MCF 10A (cell line): ENCODE results near the gene SEMG2. TPM values are rescaled to one million over a fixed set of nuclear protein-coding genes. Genes with fewer than 3 reads are reported as not detected.

Experiments
- BruUV-seq: library from RNA; stranded (reverse); fragments of 400-500 nt; replicated peaks from 2 replicates; lab custom pipeline; 2021; lab: Mats Ljungman, UMichigan
- CTCF ChIA-PET: fragments of 300-600 bp; sonication (Branson Sonifier 250); formaldehyde crosslinking; extraction: SDS; loops from one replicate; lab custom pipeline; 2021; ENCODE audit warnings: antibody characterized with exemption, inconsistent platforms; lab: Yijun Ruan, JAX
- POLR2A ChIA-PET: fragments of 300-600, 350-650 bp; sonication (Branson Sonifier 250); formaldehyde crosslinking; extraction: SDS; loops from one replicate; lab custom pipeline; 2020; ENCODE audit warnings: antibody characterized with exemption, inconsistent platforms; lab: Yijun Ruan, JAX
- DNase-seq: peaks from one replicate; pipeline ENCODE4 v3.0.0-alpha.2; 2018; ENCODE audit not compliant: unreplicated experiment
- H3K27ac Mint-ChIP-seq: one replicate; pipeline ENCODE4 v1.8.0; 2022; ENCODE audit warnings: mild to moderate bottlenecking, low read depth, mixed read lengths; ENCODE audit not compliant: unreplicated experiment
- H3K27me3 Mint-ChIP-seq: one replicate; pipeline ENCODE4 v1.8.0; 2022; ENCODE audit warnings: mixed read lengths; ENCODE audit not compliant: insufficient read depth, unreplicated experiment
- H3K36me3 Mint-ChIP-seq: one replicate; pipeline ENCODE4 v1.8.0; 2022; ENCODE audit warnings: mild to moderate bottlenecking, moderate library complexity, mixed read lengths; ENCODE audit not compliant: insufficient read depth, unreplicated experiment
- H3K4me1 Mint-ChIP-seq: one replicate; pipeline ENCODE4 v1.8.0; 2022; ENCODE audit warnings: mixed read lengths; ENCODE audit not compliant: insufficient read depth, unreplicated experiment
- H3K4me3 Mint-ChIP-seq: one replicate; pipeline ENCODE4 v1.8.0; 2022; ENCODE audit warnings: mild to moderate bottlenecking, moderate library complexity, mixed read lengths; ENCODE audit not compliant: unreplicated experiment
- H3K9me3 Mint-ChIP-seq: one replicate; pipeline ENCODE4 v1.8.0; 2022; ENCODE audit warnings: mixed read lengths; ENCODE audit not compliant: unreplicated experiment
- intact Hi-C: fragments of 100-400 bp; cut with micrococcal nuclease; formaldehyde crosslinking; loops from 2 replicates; pipeline ENCODE4 v1.14.1; 2022
- total RNA-seq: library from RNA; stranded (reverse); gene quantifications from 2 replicates; pipeline ENCODE4 v1.2.3, GENCODE V29; 2022
- TF ChIP-seq, protein P1 (sequence below): fragments of 200-600 bp; IDR thresholded peaks from one replicate; pipeline ENCODE4 v1.8.0; 2022; ENCODE audit warnings: antibody characterized with exemption, mild to moderate bottlenecking; ENCODE audit not compliant: unreplicated experiment

SEMG2 gene
- total RNA-seq, 1 experiment from 2014 or later = not detected

DNA sequence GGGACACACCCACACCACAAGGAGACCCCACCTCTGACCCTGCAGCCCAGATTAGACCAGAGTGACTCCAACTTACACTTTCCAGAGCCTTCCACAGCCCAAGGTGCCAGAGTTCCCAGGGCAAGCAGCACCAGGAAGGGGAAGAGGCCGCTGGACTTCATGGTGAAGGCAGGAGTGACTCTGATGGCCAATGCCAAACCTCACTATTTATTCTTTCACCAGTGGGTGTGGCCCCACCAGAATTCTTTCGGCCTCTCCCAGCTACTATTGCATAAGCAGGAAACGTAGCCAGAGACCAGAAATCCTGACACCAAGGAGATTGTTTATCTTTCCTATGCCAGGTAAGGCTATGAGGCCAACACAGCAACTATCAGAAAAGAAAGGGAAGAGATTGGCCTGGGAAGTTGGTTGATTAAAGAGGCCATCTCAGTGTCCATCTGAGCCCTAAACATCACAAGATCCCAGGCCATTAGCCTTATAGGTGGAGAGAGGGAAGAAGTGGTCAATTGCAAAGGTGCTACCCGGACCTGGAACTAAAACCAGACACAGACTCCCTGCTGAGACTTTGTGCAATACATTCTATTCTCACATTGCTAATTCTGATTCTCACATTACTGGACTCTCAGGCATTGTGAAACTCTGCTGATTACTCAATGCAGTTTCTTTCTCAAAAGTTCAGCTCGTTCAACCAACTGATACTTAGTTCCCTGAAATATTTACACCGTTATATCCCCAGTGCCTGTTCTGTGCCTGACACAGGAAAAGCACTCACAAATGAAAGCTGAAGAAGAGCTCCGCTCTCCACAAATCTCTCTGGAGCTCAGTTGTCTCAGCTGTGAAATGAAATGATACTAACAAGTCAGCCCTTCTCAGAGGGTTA lies 33.5 kb downstream of the SEMG2 start, which contains the start of gene SLPI:
Gene SLPI, minus strand, starts transcription at position 182 of the 880 bp plus-strand sequence. Its CDS starts 21 bp downstream, at position 161.
- Mint-ChIP-seq H3K27ac (peak within 1 kb of the TSS; percentile 95), H3K4me3 (peak within 1 kb of the TSS; percentile 79), H3K4me1 (peaks cover 60% of the 10 kb centered on the region), H3K27me3 (no peaks in the 10 kb centered on the region), H3K9me3 (peaks cover 3% of the 10 kb centered on the region), H3K36me3 (peaks cover 18% of the 10 kb centered on the region)
- TF ChIP-seq, protein P1, sequence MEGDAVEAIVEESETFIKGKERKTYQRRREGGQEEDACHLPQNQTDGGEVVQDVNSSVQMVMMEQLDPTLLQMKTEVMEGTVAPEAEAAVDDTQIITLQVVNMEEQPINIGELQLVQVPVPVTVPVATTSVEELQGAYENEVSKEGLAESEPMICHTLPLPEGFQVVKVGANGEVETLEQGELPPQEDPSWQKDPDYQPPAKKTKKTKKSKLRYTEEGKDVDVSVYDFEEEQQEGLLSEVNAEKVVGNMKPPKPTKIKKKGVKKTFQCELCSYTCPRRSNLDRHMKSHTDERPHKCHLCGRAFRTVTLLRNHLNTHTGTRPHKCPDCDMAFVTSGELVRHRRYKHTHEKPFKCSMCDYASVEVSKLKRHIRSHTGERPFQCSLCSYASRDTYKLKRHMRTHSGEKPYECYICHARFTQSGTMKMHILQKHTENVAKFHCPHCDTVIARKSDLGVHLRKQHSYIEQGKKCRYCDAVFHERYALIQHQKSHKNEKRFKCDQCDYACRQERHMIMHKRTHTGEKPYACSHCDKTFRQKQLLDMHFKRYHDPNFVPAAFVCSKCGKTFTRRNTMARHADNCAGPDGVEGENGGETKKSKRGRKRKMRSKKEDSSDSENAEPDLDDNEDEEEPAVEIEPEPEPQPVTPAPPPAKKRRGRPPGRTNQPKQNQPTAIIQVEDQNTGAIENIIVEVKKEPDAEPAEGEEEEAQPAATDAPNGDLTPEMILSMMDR = no peak
- ChIA-PET CTCF (interaction anchor here (0.6 to 12.6 kb wide), 18 partner anchors 12 to 716 kb away, joined by 3 to 154 read pairs (median 4); no protein-coding TSS in a partner anchor), POLR2A (interaction anchor here (0.6 to 3.3 kb wide), 46 partner anchors 8 to 526 kb away, joined by 3 to 23 read pairs (median 4); partner anchors contain the start of genes PI3, PIGT, SEMG2 and SYS1)
- peak; percentile 99 for DNase-seq
- no TSS peak for BruUV-seq
- intact Hi-C loops = no loop called here

GRCh38 chr20:45257161-45257560 lies 36.0 kb downstream of the SEMG2 start:
- no peak for DNase-seq
- no peaks in the 10 kb centered on the region for H3K9me3 Mint-ChIP-seq
- H3K4me3 Mint-ChIP-seq = no peak overlapping the region
- intact Hi-C loops = no loop called here
- no TSS peak for BruUV-seq
- H3K27me3 Mint-ChIP-seq = no peaks in the 10 kb centered on the region
- H3K27ac Mint-ChIP-seq = no peak overlapping the region
- TF ChIP-seq, protein P1 = no peak
- peaks cover 2% of the 10 kb centered on the region for H3K36me3 Mint-ChIP-seq
- POLR2A ChIA-PET = interaction anchor here (0.9 to 1.3 kb wide), 2 partner anchors 15 to 34 kb away, joined by 3 to 4 read pairs; no protein-coding TSS in a partner anchor
- peaks cover 41% of the 10 kb centered on the region for H3K4me1 Mint-ChIP-seq
- CTCF ChIA-PET = interaction anchor here (0.6 to 12.6 kb wide), 6 partner anchors 12 to 213 kb away, joined by 3 to 154 read pairs (median 6); no protein-coding TSS in a partner anchor

GRCh38 chr20:45257711-45258110 lies 36.5 kb downstream of the SEMG2 start:
- intact Hi-C loops = no loop called here
- Mint-ChIP-seq H3K27me3 (no peaks in the 10 kb centered on the region), H3K36me3 (no peaks in the 10 kb centered on the region), H3K4me3 (no peak overlapping the region), H3K4me1 (peaks cover 35% of the 10 kb centered on the region), H3K9me3 (no peaks in the 10 kb centered on the region), H3K27ac (no peak overlapping the region)
- DNase-seq = no peak
- ChIA-PET POLR2A (interaction anchor here (0.9 to 1.3 kb wide), 3 partner anchors 14 to 37 kb away, joined by 3 to 5 read pairs (median 4); no protein-coding TSS in a partner anchor), CTCF (interaction anchor here (0.6 to 12.6 kb wide), 5 partner anchors 13 to 214 kb away, joined by 3 to 154 read pairs (median 6); no protein-coding TSS in a partner anchor)
- BruUV-seq = no TSS peak
- TF ChIP-seq, protein P1 = no peak

GRCh38 chr20:45258259-45258658 lies 37.1 kb downstream of the SEMG2 start:
- no peaks in the 10 kb centered on the region for H3K27me3 Mint-ChIP-seq
- DNase-seq = no peak
- no peak overlapping the region for H3K4me3 Mint-ChIP-seq
- H3K4me1 Mint-ChIP-seq = peaks cover 30% of the 10 kb centered on the region
- BruUV-seq = no TSS peak
- intact Hi-C loops = no loop called here
- TF ChIP-seq, protein P1 = no peak
- ChIA-PET CTCF (interaction anchor here (1.0 to 12.6 kb wide), 3 partner anchors 34 to 162 kb away, joined by 3 to 154 read pairs (median 5); no protein-coding TSS in a partner anchor), POLR2A (interaction anchor here (0.8 to 1.1 kb wide), 4 partner anchors 8 to 129 kb away, joined by 3 to 5 read pairs (median 4); no protein-coding TSS in a partner anchor)
- H3K27ac Mint-ChIP-seq = no peak overlapping the region
- H3K36me3 Mint-ChIP-seq = no peaks in the 10 kb centered on the region
- H3K9me3 Mint-ChIP-seq = no peaks in the 10 kb centered on the region
